ENCODE measurements around the gene PIM3.

The PIM3 gene

DNA sequence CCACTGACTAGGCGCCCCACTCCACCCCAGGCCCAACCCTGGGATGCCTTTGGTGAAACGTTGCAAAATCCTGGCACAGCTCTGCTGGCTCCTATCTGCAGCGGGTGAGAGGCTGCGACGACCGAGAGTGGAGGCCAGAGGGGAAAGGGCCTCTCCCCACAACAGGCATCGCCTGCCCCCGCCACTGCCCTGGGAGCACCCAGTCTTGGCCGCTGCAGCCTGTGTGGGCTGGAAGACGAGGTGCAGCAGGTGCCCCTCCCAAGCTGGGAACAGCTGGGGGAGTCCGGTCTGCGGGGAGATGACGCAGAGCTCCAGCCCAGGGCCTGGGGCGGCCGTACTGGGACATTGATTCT, 4.2 kb upstream of the PIM3 start:
- ATAC-seq (ENCODE audit: insufficient read depth, low read depth) = no peak
- H4K20me1 ChIP-seq (ENCODE audit: insufficient read depth, low read length) = peaks cover under 1% of the 10 kb centered on the region
- no peak for TF ChIP-seq EZH2 (IDR thresholded peaks at IDR 0.05; ENCODE audit: borderline replicate concordance, low read depth, low read length, severe bottlenecking)
- TF ChIP-seq, protein P1, sequence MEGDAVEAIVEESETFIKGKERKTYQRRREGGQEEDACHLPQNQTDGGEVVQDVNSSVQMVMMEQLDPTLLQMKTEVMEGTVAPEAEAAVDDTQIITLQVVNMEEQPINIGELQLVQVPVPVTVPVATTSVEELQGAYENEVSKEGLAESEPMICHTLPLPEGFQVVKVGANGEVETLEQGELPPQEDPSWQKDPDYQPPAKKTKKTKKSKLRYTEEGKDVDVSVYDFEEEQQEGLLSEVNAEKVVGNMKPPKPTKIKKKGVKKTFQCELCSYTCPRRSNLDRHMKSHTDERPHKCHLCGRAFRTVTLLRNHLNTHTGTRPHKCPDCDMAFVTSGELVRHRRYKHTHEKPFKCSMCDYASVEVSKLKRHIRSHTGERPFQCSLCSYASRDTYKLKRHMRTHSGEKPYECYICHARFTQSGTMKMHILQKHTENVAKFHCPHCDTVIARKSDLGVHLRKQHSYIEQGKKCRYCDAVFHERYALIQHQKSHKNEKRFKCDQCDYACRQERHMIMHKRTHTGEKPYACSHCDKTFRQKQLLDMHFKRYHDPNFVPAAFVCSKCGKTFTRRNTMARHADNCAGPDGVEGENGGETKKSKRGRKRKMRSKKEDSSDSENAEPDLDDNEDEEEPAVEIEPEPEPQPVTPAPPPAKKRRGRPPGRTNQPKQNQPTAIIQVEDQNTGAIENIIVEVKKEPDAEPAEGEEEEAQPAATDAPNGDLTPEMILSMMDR (IDR thresholded peaks at IDR 0.05; ENCODE audit: borderline replicate concordance, extremely low read depth, low read length, poor library complexity, severe bottlenecking) = no peak
- no peak overlapping the region for H2AFZ ChIP-seq (ENCODE audit: low read depth, low read length)
- H3K4me2 ChIP-seq (ENCODE audit: insufficient read depth, low read length) = no peak overlapping the region
- H3K9ac ChIP-seq (ENCODE audit: low read depth, low read length) = no peak overlapping the region
- peaks cover under 1% of the 10 kb centered on the region; the same call in 1 of the 2 replicates for H3K36me3 ChIP-seq (ENCODE audit: insufficient read depth, low read length)
- H3K27me3 ChIP-seq (ENCODE audit: insufficient read depth, low read length, poor library complexity) = no peaks in the 10 kb centered on the region
- H3K79me2 ChIP-seq (ENCODE audit: insufficient read depth, low read length) = peaks cover 8% of the 10 kb centered on the region
- no peak overlapping the region for H3K4me3 ChIP-seq (ENCODE audit: low read depth in 1 of 2, low read length in 2 of 2)
- H3K9me3 ChIP-seq (ENCODE audit: insufficient read depth, low read length, severe bottlenecking) = no peaks in the 10 kb centered on the region
- DNase-seq = no peak
- H3K27ac ChIP-seq (ENCODE audit: low read length) = no peak overlapping the region
- H3K4me1 ChIP-seq (ENCODE audit: insufficient read depth, low read length) = peaks cover 12% of the 10 kb centered on the region

DNA sequence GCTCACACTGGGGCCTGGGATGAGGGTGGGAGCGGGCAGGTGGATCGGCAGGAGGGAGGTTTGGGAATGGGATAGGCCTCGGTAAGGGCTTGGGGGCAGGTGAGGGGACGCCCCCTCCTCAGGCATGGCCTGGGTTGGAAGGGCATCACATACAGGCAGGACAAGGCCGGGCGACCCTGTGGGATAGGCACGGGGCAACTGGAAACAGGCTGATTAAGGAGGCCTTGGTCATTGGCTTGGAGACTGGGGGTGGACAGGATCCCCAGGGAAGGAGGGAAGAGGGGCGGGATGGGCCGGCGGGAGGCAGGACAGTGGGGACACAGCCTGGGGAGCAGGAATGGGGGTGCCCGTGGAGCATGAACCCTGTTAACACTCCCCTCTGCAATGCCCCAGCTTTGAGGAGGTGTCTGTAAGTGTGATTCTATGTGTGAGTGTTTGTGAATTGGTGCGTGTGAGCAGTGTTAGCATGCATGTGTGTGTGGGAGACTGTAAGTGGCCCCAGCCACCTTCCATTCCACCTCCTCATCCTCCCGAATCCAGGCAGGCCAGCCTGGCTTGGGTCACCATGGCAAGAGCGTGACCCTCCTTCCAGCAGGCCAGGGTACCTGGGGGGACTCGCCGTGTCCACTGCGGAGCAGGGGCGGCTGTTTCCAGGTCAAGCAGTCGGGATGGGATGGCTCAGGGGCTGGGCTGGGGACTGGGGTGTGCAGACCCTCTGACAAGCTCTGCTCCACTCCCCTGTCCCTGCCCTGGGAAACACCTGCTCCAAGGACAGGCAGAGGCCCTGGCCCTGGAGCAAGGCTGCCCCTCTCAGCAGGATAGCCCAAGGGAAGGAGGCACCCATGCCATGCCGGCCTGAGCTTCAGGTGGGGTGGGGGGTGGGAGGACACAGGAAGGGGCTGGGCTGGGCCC, 3.4 kb upstream of the PIM3 start:
- no peaks in the 10 kb centered on the region for H3K27me3 ChIP-seq (ENCODE audit: insufficient read depth, low read length, poor library complexity)
- TF ChIP-seq, protein P1 (IDR thresholded peaks at IDR 0.05; ENCODE audit: borderline replicate concordance, extremely low read depth, low read length, poor library complexity, severe bottlenecking) = no peak
- no peak for TF ChIP-seq EZH2 (IDR thresholded peaks at IDR 0.05; ENCODE audit: borderline replicate concordance, low read depth, low read length, severe bottlenecking)
- H3K4me1 ChIP-seq (ENCODE audit: insufficient read depth, low read length) = peaks cover 19% of the 10 kb centered on the region
- no peak for ATAC-seq (ENCODE audit: insufficient read depth, low read depth)
- peaks cover 16% of the 10 kb centered on the region for H3K79me2 ChIP-seq (ENCODE audit: insufficient read depth, low read length)
- DNase-seq = no peak
- H3K27ac ChIP-seq (ENCODE audit: low read length) = no peak overlapping the region
- no peak overlapping the region for H3K4me2 ChIP-seq (ENCODE audit: insufficient read depth, low read length)
- no peak overlapping the region for H2AFZ ChIP-seq (ENCODE audit: low read depth, low read length)
- peaks cover 8% of the 10 kb centered on the region for H4K20me1 ChIP-seq (ENCODE audit: insufficient read depth, low read length)
- H3K36me3 ChIP-seq (ENCODE audit: insufficient read depth, low read length) = peaks cover 7% of the 10 kb centered on the region
- H3K9ac ChIP-seq (ENCODE audit: low read depth, low read length) = no peak overlapping the region
- no peak overlapping the region for H3K4me3 ChIP-seq (ENCODE audit: low read depth in 1 of 2, low read length in 2 of 2)
- H3K9me3 ChIP-seq (ENCODE audit: insufficient read depth, low read length, severe bottlenecking) = no peaks in the 10 kb centered on the region

DNA sequence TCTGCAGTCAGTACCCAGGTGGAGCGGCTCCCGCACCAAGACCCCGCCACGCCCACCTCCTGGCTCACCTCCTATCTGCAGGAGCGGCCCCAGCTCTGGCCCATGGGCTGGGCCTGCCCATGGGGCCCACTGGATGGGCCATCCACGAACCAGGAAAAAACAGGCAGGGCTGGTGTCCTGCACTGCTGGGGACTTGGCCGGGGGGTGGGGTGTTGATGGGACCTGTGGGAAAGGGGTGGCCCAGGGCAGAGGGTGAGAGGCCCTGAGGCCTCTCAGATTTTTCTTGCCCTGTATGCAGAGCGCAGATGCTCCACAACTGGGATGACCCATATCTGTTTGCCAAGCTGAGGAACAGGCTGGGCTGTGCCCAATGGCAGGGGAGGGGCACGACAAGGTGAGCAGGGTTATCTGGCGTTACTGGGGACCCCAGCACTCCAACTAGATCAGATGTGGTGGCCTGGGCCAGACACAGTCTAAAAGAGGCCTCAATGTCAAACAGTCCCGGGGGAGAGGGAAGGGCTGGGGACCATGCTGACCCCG, 2.7 kb upstream of the PIM3 start:
- no peaks in the 10 kb centered on the region for H3K27me3 ChIP-seq (ENCODE audit: insufficient read depth, low read length, poor library complexity)
- H2AFZ ChIP-seq (ENCODE audit: low read depth, low read length) = no peak overlapping the region
- no peaks in the 10 kb centered on the region for H3K9me3 ChIP-seq (ENCODE audit: insufficient read depth, low read length, severe bottlenecking)
- peaks cover 15% of the 10 kb centered on the region for H4K20me1 ChIP-seq (ENCODE audit: insufficient read depth, low read length)
- H3K9ac ChIP-seq (ENCODE audit: low read depth, low read length) = no peak overlapping the region
- no peak for DNase-seq
- TF ChIP-seq, protein P1 (IDR thresholded peaks at IDR 0.05; ENCODE audit: borderline replicate concordance, extremely low read depth, low read length, poor library complexity, severe bottlenecking) = no peak
- no peak for TF ChIP-seq EZH2 (IDR thresholded peaks at IDR 0.05; ENCODE audit: borderline replicate concordance, low read depth, low read length, severe bottlenecking)
- peaks cover 23% of the 10 kb centered on the region for H3K79me2 ChIP-seq (ENCODE audit: insufficient read depth, low read length)
- H3K36me3 ChIP-seq (ENCODE audit: insufficient read depth, low read length) = peaks cover 13% of the 10 kb centered on the region
- ATAC-seq (ENCODE audit: insufficient read depth, low read depth) = no peak
- no peak overlapping the region for H3K27ac ChIP-seq (ENCODE audit: low read length)
- peaks cover 26% of the 10 kb centered on the region for H3K4me1 ChIP-seq (ENCODE audit: insufficient read depth, low read length)
- H3K4me2 ChIP-seq (ENCODE audit: insufficient read depth, low read length) = no peak overlapping the region
- no peak overlapping the region for H3K4me3 ChIP-seq (ENCODE audit: low read depth in 1 of 2, low read length in 2 of 2)
